SK-N-SH (cell line): Measurements from ENCODE around the gene ABCC10. TPM values are rescaled to one million over a fixed set of nuclear protein-coding genes. Genes with fewer than 3 reads are reported as not detected.
"Not testable (repeated sequence)": the region's sequence is repeated elsewhere in the genome, so short reads cannot be mapped to it uniquely, and the experiment has no call there.

Experiments used
- CTCF ChIA-PET: fragments of 300-600, 350-600 bp; formaldehyde crosslinking; extraction: SDS; loops from one replicate; lab custom pipeline; 2021; lab: Yijun Ruan, JAX
- POLR2A ChIA-PET: fragments of 350-600 bp; sonication (Branson Sonifier 250); formaldehyde crosslinking; extraction: SDS; loops from one replicate; lab custom pipeline; 2020; ENCODE audit warnings: antibody characterized with exemption, inconsistent platforms; lab: Yijun Ruan, JAX
- DNase-seq: peaks from one replicate; pipeline ENCODE4 v3.0.0; 2012
- H2AFZ ChIP-seq: fragments of 200-600 bp; sonication (generic); 2 replicates; pipeline ENCODE4 v1.8.1; 2016; ENCODE audit warnings: antibody characterized with exemption, mild to moderate bottlenecking, low read depth
- H3F3A ChIP-seq: fragments of 200-600 bp; sonication (generic); replicated peaks from 2 replicates; pipeline ENCODE3; 2016; ENCODE audit warnings: antibody characterized with exemption, mild to moderate bottlenecking; ENCODE audit not compliant: insufficient read depth
- H3K27ac ChIP-seq, 2 experiments: fragments of 200-500 bp in 1 of 2; fragments of 200-600 bp in 1 of 2; sonication (Bioruptor generic) in 1 of 2; sonication (generic), shearing (Covaris generic) in 1 of 2; 2 replicates each; pipeline versions ENCODE4 v1.5.1 to v1.6.1; 2014 to 2016; ENCODE audit warnings: low read depth in 2 of 2, inconsistent platforms in 1 of 2, low read length in 1 of 2, mild to moderate bottlenecking in 1 of 2, mixed read lengths in 1 of 2
- H3K27me3 ChIP-seq: fragments of 200-600 bp; sonication (generic), shearing (Covaris generic); 2 replicates; pipeline ENCODE4 v1.6.1; 2016; ENCODE audit warnings: mixed run types; ENCODE audit not compliant: insufficient read depth
- H3K36me3 ChIP-seq, 2 experiments: fragments of 200-500 bp in 1 of 2; fragments of 200-600 bp in 1 of 2; sonication (Bioruptor generic) in 1 of 2; sonication (generic) in 1 of 2; replicated peaks in 1 of 2; 2 replicates each; pipeline versions ENCODE3 to v1.5.1; 2014 to 2016; ENCODE audit warnings: low read length in 1 of 2, mild to moderate bottlenecking in 1 of 2; ENCODE audit not compliant: insufficient read depth in 2 of 2, control insufficient read depth in 1 of 2
- H3K4me1 ChIP-seq, 2 experiments: fragments of 200-500 bp in 1 of 2; fragments of 200-600 bp in 1 of 2; sonication (Bioruptor generic) in 1 of 2; sonication (generic), shearing (Covaris generic) in 1 of 2; 2 replicates each; pipeline versions ENCODE4 v1.5.1 to v1.6.1; 2014 to 2016; ENCODE audit warnings: low read depth in 1 of 2, low read length in 1 of 2, mixed run types in 1 of 2; ENCODE audit not compliant: insufficient read depth in 2 of 2, control insufficient read depth in 1 of 2
- H3K4me2 ChIP-seq: fragments of 200-600 bp; sonication (generic), shearing (Covaris generic); 2 replicates; pipeline ENCODE4 v1.6.1; 2017; ENCODE audit warnings: mixed run types
- H3K4me3 ChIP-seq, 2 experiments: fragments of 200-500 bp in 1 of 2; fragments of 200-600 bp in 1 of 2; sonication (Bioruptor generic) in 1 of 2; sonication (generic), shearing (Covaris generic) in 1 of 2; 2 replicates each; pipeline versions ENCODE4 v1.5.1 to v1.8.1; 2014 to 2016; ENCODE audit warnings: low read depth in 2 of 2, inconsistent platforms in 1 of 2, low read length in 1 of 2, mild to moderate bottlenecking in 1 of 2, mixed read lengths in 1 of 2, moderate library complexity in 1 of 2
- H3K79me2 ChIP-seq: fragments of 200-600 bp; sonication (generic); 2 replicates; pipeline ENCODE4 v1.8.1; 2017; ENCODE audit warnings: mild to moderate bottlenecking; ENCODE audit not compliant: insufficient read depth
- H3K9ac ChIP-seq: fragments of 200-600 bp; sonication (generic); 2 replicates; pipeline ENCODE4 v1.6.1; 2017; ENCODE audit warnings: mixed run types
- H3K9me2 ChIP-seq: fragments of 200-600 bp; sonication (generic); 2 replicates; pipeline ENCODE4 v1.6.1; 2017; ENCODE audit warnings: mixed run types
- H3K9me3 ChIP-seq: fragments of 200-600 bp; sonication (generic); 2 replicates; pipeline ENCODE4 v1.6.1; 2017; ENCODE audit warnings: mixed run types, mild to moderate bottlenecking, moderate library complexity
- H4K20me1 ChIP-seq: fragments of 200-600 bp; sonication (generic); 2 replicates; pipeline ENCODE4 v1.6.1; 2017; ENCODE audit warnings: mild to moderate bottlenecking, mixed run types; ENCODE audit not compliant: insufficient read depth
- GABPA ChIP-seq: IDR thresholded peaks from 2 replicates; pipeline ENCODE4 v1.4.0; 2012; ENCODE audit warnings: low read depth, mild to moderate bottlenecking
- RAD21 ChIP-seq: IDR thresholded peaks from 2 replicates; pipeline ENCODE4 v1.6.1; 2012; ENCODE audit warnings: mild to moderate bottlenecking, low read length
- SMC3 ChIP-seq: IDR thresholded peaks from 2 replicates; pipeline ENCODE4 v1.6.1; 2012; ENCODE audit warnings: low read depth, low read length, improper control_type of control experiment
- TAF1 ChIP-seq: IDR thresholded peaks from 2 replicates; pipeline ENCODE4 v1.6.1; 2012; ENCODE audit warnings: low read depth, mild to moderate bottlenecking, low read length, moderate library complexity, borderline replicate concordance
- TCF12 ChIP-seq: IDR thresholded peaks from 2 replicates; pipeline ENCODE4 v1.4.0; 2012
- WGBS: methylation state at CpG from one replicate; pipeline ENCODE4 v1.1.6; 2017; ENCODE audit warnings: low lambda C conversion rate; 5-methylcytosine and 5-hydroxymethylcytosine counted together
- polyA plus RNA-seq, 3 experiments: library from polyadenylated mRNA; depleted of rRNA; stranded (reverse); fragments of >200 nt; gene quantifications; 2 replicates each; pipeline ENCODE4 v1.2.3, GENCODE V29; 2012

ABCC10 gene
- polyA plus RNA-seq, 1 of the 3 experiments (the other 2 are of a cell fraction): 28.3 TPM

DNA sequence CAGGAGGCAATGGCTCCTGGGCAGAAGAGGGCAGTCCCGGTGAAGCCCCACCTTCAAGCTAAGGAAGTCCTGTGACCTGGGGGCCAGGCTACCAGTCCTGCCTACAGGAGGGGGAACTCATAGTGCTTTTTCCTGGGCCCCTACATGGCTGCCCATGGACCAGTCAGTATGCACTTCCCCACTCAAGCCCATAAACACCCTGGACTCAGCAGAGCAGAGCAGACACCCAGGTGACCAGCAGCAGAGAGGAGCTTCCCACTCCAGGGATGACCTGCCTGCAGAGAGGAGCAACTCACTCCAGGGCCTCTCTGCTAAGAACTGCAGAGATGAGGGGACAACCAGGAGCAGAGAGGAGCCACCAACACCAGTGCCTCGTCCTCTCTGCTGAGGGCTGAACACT, 14.3 kb upstream of the ABCC10 start:
- 76% methylated on average over 2 of the region's 2 CpGs for WGBS
- Histone ChIP-seq H3K36me3 (no peaks in the 10 kb centered on the region), H3K4me2 (no peak overlapping the region), H3K9me2 (no peaks in the 10 kb centered on the region), H3K27ac (no peak overlapping the region), H3F3A (no peaks in the 10 kb centered on the region), H3K4me1 (no peaks in the 10 kb centered on the region), H3K4me3 (no peak overlapping the region), H3K9ac (no peak overlapping the region), H3K27me3 (no peaks in the 10 kb centered on the region; the same call in 1 of the 2 replicates), H4K20me1 (no peaks in the 10 kb centered on the region), H3K9me3 (no peaks in the 10 kb centered on the region), H3K79me2 (no peaks in the 10 kb centered on the region), H2AFZ (no peak overlapping the region)
- CTCF ChIA-PET: interaction anchor here (0.7 to 1.8 kb wide), 5 partner anchors 9 to 94 kb away, joined by 3 to 7 read pairs (median 3); no protein-coding TSS in a partner anchor
- no peak for DNase-seq
- TF ChIP-seq SMC3: no peak
- POLR2A ChIA-PET: interaction anchor here (1.5 kb wide), 1 partner anchor 14 kb away, joined by 4 read pairs; the partner anchor contains the start of gene ABCC10

DNA sequence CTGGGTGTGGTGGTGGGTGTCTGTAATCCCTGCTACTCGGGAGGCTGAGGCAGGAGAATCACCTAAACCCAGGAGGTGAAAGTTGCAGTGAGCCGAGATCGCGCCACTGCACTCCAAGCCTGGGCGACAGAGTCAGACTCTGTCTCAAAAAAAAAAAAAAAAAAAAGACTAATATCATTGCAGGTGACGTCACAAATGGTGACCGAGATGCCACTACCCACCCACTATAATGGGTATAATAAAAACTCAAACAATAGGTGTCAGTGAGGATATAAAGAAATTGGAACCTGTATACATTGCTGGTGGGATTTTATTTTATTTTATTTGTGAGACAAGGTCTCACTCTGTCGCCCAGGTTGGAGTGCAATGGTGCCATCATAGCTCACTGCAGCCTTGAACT, 12.1 kb upstream of the ABCC10 start:
- WGBS: 79% methylated on average over 8 of the region's 8 CpGs

DNA sequence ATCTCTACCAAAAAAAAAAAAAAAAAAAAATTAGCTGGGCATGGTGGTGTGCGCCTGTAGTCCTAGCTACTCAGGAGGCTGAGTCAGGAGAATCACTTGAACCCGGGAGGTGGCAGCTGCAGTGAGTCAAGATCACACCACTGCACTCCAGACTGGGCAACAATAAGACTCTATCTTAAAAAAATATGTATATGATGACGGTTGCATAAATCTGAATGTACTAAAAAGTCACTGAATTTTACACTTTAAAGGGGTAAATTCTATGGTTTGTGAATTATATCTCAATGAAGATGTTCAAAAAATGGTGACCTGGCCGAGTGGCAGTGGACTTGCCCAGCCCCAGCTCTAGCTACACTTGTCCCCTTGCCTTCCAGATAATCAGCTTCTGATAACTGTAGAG, 10.4 kb upstream of the ABCC10 start:
- no peak overlapping the region for H3K4me2 ChIP-seq
- no peaks in the 10 kb centered on the region for H3K9me2 ChIP-seq
- no peak overlapping the region for H3K9ac ChIP-seq
- TF ChIP-seq TCF12 (no peak), GABPA (no peak), RAD21 (no peak), TAF1 (no peak)
- no peaks in the 10 kb centered on the region for H3K79me2 ChIP-seq
- H3F3A ChIP-seq: no peaks in the 10 kb centered on the region
- no peaks in the 10 kb centered on the region; the same call in 1 of the 2 replicates for H3K27me3 ChIP-seq
- no peak for DNase-seq
- POLR2A ChIA-PET: interaction anchor here (0.6 kb wide), 1 partner anchor 10 kb away, joined by 3 read pairs; the partner anchor contains the start of gene ABCC10
- H3K9me3 ChIP-seq: no peaks in the 10 kb centered on the region
- CTCF ChIA-PET: no interaction called here
- no peaks in the 10 kb centered on the region for H3K36me3 ChIP-seq
- H3K27ac ChIP-seq: no peak overlapping the region
- H4K20me1 ChIP-seq: no peaks in the 10 kb centered on the region
- no peak overlapping the region for H2AFZ ChIP-seq
- no peaks in the 10 kb centered on the region for H3K4me1 ChIP-seq
- no peak overlapping the region for H3K4me3 ChIP-seq
- 45% methylated on average over 4 of the region's 4 CpGs for WGBS

More for the DNA sequence above, 12.1 kb upstream of the ABCC10 start:
- H3K27me3 ChIP-seq, H3K27ac ChIP-seq, H3K4me1 ChIP-seq, H4K20me1 ChIP-seq, H3K9me2 ChIP-seq, H2AFZ ChIP-seq, H3F3A ChIP-seq, H3K4me2 ChIP-seq, H3K4me3 ChIP-seq, DNase-seq, H3K36me3 ChIP-seq, H3K9me3 ChIP-seq, H3K79me2 ChIP-seq, H3K9ac ChIP-seq, POLR2A ChIA-PET: not testable (repeated sequence)
- CTCF ChIA-PET: interaction anchor here (1.4 kb wide), 1 partner anchor 29 kb away, joined by 3 read pairs; no protein-coding TSS in a partner anchor
